H9 (cell line): ENCODE results near the gene MRM3. TPM values are rescaled to one million over a fixed set of nuclear protein-coding genes. Genes with fewer than 3 reads are reported as not detected.
A peak's percentile ranks its signal among the peaks of the same experiment; 100 is the strongest.

Source experiments
- DNase-seq: peaks from one replicate; pipeline ENCODE4 v3.0.0-alpha.2; 2017
- H2AFZ ChIP-seq: one replicate; pipeline ENCODE4 v1.6.1; 2013; ENCODE audit warnings: mild to moderate bottlenecking, low read length, control low read depth, moderate library complexity
- H2AK5ac ChIP-seq: 2 replicates; pipeline ENCODE4 v1.6.1; 2013; ENCODE audit warnings: low read length, control low read depth, mixed read lengths; ENCODE audit not compliant: insufficient read length
- H2BK120ac ChIP-seq: one replicate; pipeline ENCODE4 v1.6.1; 2013; ENCODE audit warnings: low read depth, mild to moderate bottlenecking, low read length, control low read depth, inconsistent platforms; ENCODE audit not compliant: poor library complexity, severe bottlenecking
- H2BK12ac ChIP-seq: 2 replicates; pipeline ENCODE4 v1.6.1; 2013; ENCODE audit warnings: low read length, control low read depth, mixed read lengths, low read depth; ENCODE audit not compliant: insufficient read length
- H2BK15ac ChIP-seq: 2 replicates; pipeline ENCODE4 v1.6.1; 2013; ENCODE audit warnings: low read depth, low read length, control low read depth
- H2BK20ac ChIP-seq: one replicate; pipeline ENCODE4 v1.6.1; 2013; ENCODE audit warnings: low read depth, mild to moderate bottlenecking, low read length, control low read depth, inconsistent platforms; ENCODE audit not compliant: poor library complexity, severe bottlenecking
- H2BK5ac ChIP-seq: 2 replicates; pipeline ENCODE4 v1.6.1; 2013; ENCODE audit warnings: low read length, control low read depth, mixed read lengths; ENCODE audit not compliant: insufficient read length
- H3K14ac ChIP-seq: 2 replicates; pipeline ENCODE4 v1.6.1; 2013; ENCODE audit warnings: low read length, control low read depth; ENCODE audit not compliant: insufficient read depth
- H3K18ac ChIP-seq: 2 replicates; pipeline ENCODE4 v1.6.1; 2013; ENCODE audit warnings: low read depth, mild to moderate bottlenecking, mixed read lengths, low read length, control low read depth; ENCODE audit not compliant: insufficient read length
- H3K23ac ChIP-seq: 2 replicates; pipeline ENCODE4 v1.6.1; 2013; ENCODE audit warnings: low read length, control low read depth, mixed read lengths, low read depth; ENCODE audit not compliant: insufficient read length
- H3K23me2 ChIP-seq: 2 replicates; pipeline ENCODE4 v1.6.1; 2013; ENCODE audit warnings: low read depth, mild to moderate bottlenecking, mixed read lengths, low read length, control low read depth; ENCODE audit not compliant: insufficient read length, poor library complexity, severe bottlenecking
- H3K27ac ChIP-seq: 2 replicates; pipeline ENCODE4 v1.5.1; 2013; ENCODE audit warnings: low read length, control low read depth, mixed read lengths, low read depth; ENCODE audit not compliant: insufficient read length
- H3K27me3 ChIP-seq: 2 replicates; pipeline ENCODE4 v1.6.1; 2013; ENCODE audit warnings: low read length, control low read depth, inconsistent platforms; ENCODE audit not compliant: insufficient read depth
- H3K4ac ChIP-seq: 2 replicates; pipeline ENCODE4 v1.6.1; 2013; ENCODE audit warnings: low read depth, mild to moderate bottlenecking, control low read depth, inconsistent platforms, low read length, moderate library complexity
- H3K4me1 ChIP-seq: 2 replicates; pipeline ENCODE4 v1.6.1; 2013; ENCODE audit warnings: low read length, control low read depth, inconsistent platforms; ENCODE audit not compliant: insufficient read depth
- H3K4me2 ChIP-seq: 2 replicates; pipeline ENCODE4 v1.6.1; 2013; ENCODE audit warnings: low read length, control low read depth, mixed read lengths; ENCODE audit not compliant: insufficient read length, insufficient read depth
- H3K56ac ChIP-seq: 2 replicates; pipeline ENCODE4 v1.6.1; 2013; ENCODE audit warnings: low read depth, mild to moderate bottlenecking, mixed read lengths, low read length, control low read depth; ENCODE audit not compliant: insufficient read length
- H3K79me1 ChIP-seq: 2 replicates; pipeline ENCODE4 v1.6.1; 2013; ENCODE audit warnings: low read depth, mild to moderate bottlenecking, moderate library complexity, low read length, control low read depth, inconsistent platforms; ENCODE audit not compliant: insufficient read depth, poor library complexity, severe bottlenecking
- H3K79me2 ChIP-seq: 2 replicates; pipeline ENCODE4 v1.6.1; 2013; ENCODE audit warnings: low read length, control low read depth, inconsistent platforms; ENCODE audit not compliant: insufficient read depth
- H3K9ac ChIP-seq: 2 replicates; pipeline ENCODE4 v1.6.1; 2013; ENCODE audit warnings: low read length, control low read depth, mixed read lengths; ENCODE audit not compliant: insufficient read length; ENCODE audit errors: extremely low read depth
- H3K9me3 ChIP-seq: one replicate; pipeline ENCODE4 v1.6.1; 2013; ENCODE audit warnings: low read depth, low read length, inconsistent platforms; ENCODE audit not compliant: control insufficient read depth
- H3T11ph ChIP-seq: one replicate; pipeline ENCODE4 v1.6.1; 2013; ENCODE audit warnings: mild to moderate bottlenecking, low read length, control low read depth, inconsistent platforms
- H4K20me1 ChIP-seq: one replicate; pipeline ENCODE4 v1.6.1; 2013; ENCODE audit not compliant: control insufficient read depth, insufficient read length, insufficient read depth
- H4K5ac ChIP-seq: 2 replicates; pipeline ENCODE4 v1.6.1; 2013; ENCODE audit warnings: low read depth, mild to moderate bottlenecking, mixed read lengths, low read length, control low read depth; ENCODE audit not compliant: insufficient read length
- H4K8ac ChIP-seq: replicated peaks from 2 replicates; pipeline ENCODE4 v1.6.1; 2013; ENCODE audit warnings: low read length, control low read depth, mixed read lengths, low read depth; ENCODE audit not compliant: insufficient read length
- H4K91ac ChIP-seq: 2 replicates; pipeline ENCODE4 v1.6.1; 2013; ENCODE audit warnings: low read depth, mild to moderate bottlenecking, moderate library complexity, mixed read lengths, low read length, control low read depth; ENCODE audit not compliant: insufficient read length
- H3K27ac Mint-ChIP-seq, 3 experiments: 2 replicates in 2 of 3; 3 replicates in 1 of 3; pipeline ENCODE4 v1.8.0; 2020 to 2021; ENCODE audit warnings: mixed read lengths in 3 of 3, mild to moderate bottlenecking in 1 of 3, moderate library complexity in 1 of 3
- H3K27me3 Mint-ChIP-seq: 2 replicates; pipeline ENCODE4 v1.8.0; 2021; ENCODE audit warnings: low read depth, mild to moderate bottlenecking, moderate library complexity, mixed read lengths
- H3K36me3 Mint-ChIP-seq, 3 experiments: 2 replicates in 2 of 3; 3 replicates in 1 of 3; pipeline ENCODE4 v1.8.0; 2020 to 2021; ENCODE audit warnings: low read depth in 3 of 3, mixed read lengths in 3 of 3; ENCODE audit not compliant: insufficient read depth in 1 of 3
- H3K4me1 Mint-ChIP-seq, 2 experiments: 2 replicates each; pipeline ENCODE4 v1.8.0; 2020; ENCODE audit warnings: mixed read lengths in 2 of 2
- H3K4me3 Mint-ChIP-seq, 2 experiments: 2 replicates in 1 of 2; 3 replicates in 1 of 2; pipeline ENCODE4 v1.8.0; 2020 to 2021; ENCODE audit warnings: mild to moderate bottlenecking in 2 of 2, mixed read lengths in 2 of 2, moderate library complexity in 1 of 2
- H3K9me3 Mint-ChIP-seq, 2 experiments: 2 replicates in 1 of 2; 3 replicates in 1 of 2; pipeline ENCODE4 v1.8.0; 2020; ENCODE audit warnings: mild to moderate bottlenecking in 2 of 2, mixed read lengths in 2 of 2, moderate library complexity in 1 of 2
- CTCF ChIP-seq: fragments of 200-600 bp; sonication (generic); conservative IDR thresholded peaks from 3 replicates; pipeline ENCODE4 v1.8.0; 2021; ENCODE audit warnings: antibody characterized with exemption, mild to moderate bottlenecking
- WGBS: extraction: QIAGEN DNeasy Blood & Tissue Kit; methylation state at CpG from one replicate; pipeline ENCODE4 v1.1.7; 2013; ENCODE audit warnings: missing lambda C conversion rate, low lambda C conversion rate, mixed read lengths; ENCODE audit not compliant: insufficient read length; ENCODE audit errors: extremely low coverage; 5-methylcytosine and 5-hydroxymethylcytosine counted together
- total RNA-seq: library from RNA; stranded (reverse); gene quantifications from 2 replicates; pipeline ENCODE4 v1.2.1, GENCODE V29; 2021

Gene MRM3
- total RNA-seq, 1 experiment from 2014 or later, result 25.3 TPM

- Histone ChIP-seq H3K27me3 (no peaks in the 10 kb centered on the region), H2BK20ac (no peak overlapping the region), H2BK12ac (no peak overlapping the region), H3K27ac (no peak overlapping the region), H3K14ac (no peak overlapping the region), H4K5ac (no peak overlapping the region), H2BK120ac (no peak overlapping the region), H4K91ac (no peak overlapping the region), H3K4me2 (no peak overlapping the region), H3K4me1 (no peaks in the 10 kb centered on the region), H2AFZ (no peak overlapping the region), H3K79me1 (no peaks in the 10 kb centered on the region), H3K23me2 (no peaks in the 10 kb centered on the region), H2BK5ac (no peak overlapping the region), H3K56ac (no peak overlapping the region), H4K20me1 (no peaks in the 10 kb centered on the region), H3T11ph (no peak overlapping the region), H3K9ac (no peak overlapping the region), H2BK15ac (no peak overlapping the region), H2AK5ac (no peak overlapping the region), H3K4ac (no peak overlapping the region), H3K9me3 (no peaks in the 10 kb centered on the region), H3K23ac (no peak overlapping the region), H3K18ac (no peak overlapping the region), H3K79me2 (no peaks in the 10 kb centered on the region), H4K8ac (no peak overlapping the region)
- Mint-ChIP-seq H3K9me3 (no peaks in the 10 kb centered on the region), H3K27ac (peak overlapping the region; percentile 60 to 91 (median 74); a peak in 3 of 7 replicates), H3K27me3 (no peaks in the 10 kb centered on the region; the same call in 1 of the 2 replicates), H3K36me3 (peaks cover 15 to 49% (median 39%) of the 10 kb centered on the region in 3 experiments; a peak in 6 of 7 replicates), H3K4me1 (peaks cover 10 to 19% of the 10 kb centered on the region in 2 experiments), H3K4me3 (peak overlapping the region in 1 of 2 experiments; percentile 40; a peak in 1 of 5 replicates)
- peak; percentile 87 for DNase-seq
- TF ChIP-seq CTCF, result peak; percentile 87
- WGBS, result no CpG with 5 or more reads among the region's 18 CpGs
These were observed 12.7 kb downstream of the MRM3 start for GRCh38 chr17:794876-795275.
